Activated CD4-positive, alpha-beta T cell treated with anti-CD3 and anti-CD28 coated beads, Interleukin-2, amount 10 ng/mL, durations not matched to agents 24 days and 14 days (primary cell): ENCODE results near the gene EVC. TPM values are rescaled to one million over a fixed set of nuclear protein-coding genes. Genes with fewer than 3 reads are reported as not detected.

Experiments
- DNase-seq: peaks from one replicate; pipeline ENCODE4 v3.0.0; 2022
- H3K27ac Mint-ChIP-seq: one replicate; pipeline ENCODE4 v1.8.0; 2022; ENCODE audit warnings: mild to moderate bottlenecking, mixed read lengths
- H3K27me3 Mint-ChIP-seq: one replicate; pipeline ENCODE4 v1.8.0; 2022; ENCODE audit warnings: mixed read lengths
- H3K36me3 Mint-ChIP-seq: one replicate; pipeline ENCODE4 v1.8.0; 2022; ENCODE audit warnings: low read depth, mild to moderate bottlenecking, mixed read lengths
- H3K4me1 Mint-ChIP-seq: one replicate; pipeline ENCODE4 v1.8.0; 2021; ENCODE audit warnings: mixed read lengths
- H3K4me3 Mint-ChIP-seq: one replicate; pipeline ENCODE4 v1.8.0; 2022; ENCODE audit warnings: mild to moderate bottlenecking, moderate library complexity, mixed read lengths
- H3K9me3 Mint-ChIP-seq: one replicate; pipeline ENCODE4 v1.8.0; 2021; ENCODE audit warnings: mixed read lengths
- intact Hi-C: fragments of 100-400 bp; cut with micrococcal nuclease; formaldehyde crosslinking; loops from one replicate; pipeline ENCODE4 v1.15.1; 2023
- total RNA-seq: library from RNA; stranded (reverse); gene quantifications from 2 replicates; pipeline ENCODE4 v1.2.3, GENCODE V29; 2022

Gene EVC
- total RNA-seq, 1 donor from 2014 or later, result 1.9 TPM

DNA sequence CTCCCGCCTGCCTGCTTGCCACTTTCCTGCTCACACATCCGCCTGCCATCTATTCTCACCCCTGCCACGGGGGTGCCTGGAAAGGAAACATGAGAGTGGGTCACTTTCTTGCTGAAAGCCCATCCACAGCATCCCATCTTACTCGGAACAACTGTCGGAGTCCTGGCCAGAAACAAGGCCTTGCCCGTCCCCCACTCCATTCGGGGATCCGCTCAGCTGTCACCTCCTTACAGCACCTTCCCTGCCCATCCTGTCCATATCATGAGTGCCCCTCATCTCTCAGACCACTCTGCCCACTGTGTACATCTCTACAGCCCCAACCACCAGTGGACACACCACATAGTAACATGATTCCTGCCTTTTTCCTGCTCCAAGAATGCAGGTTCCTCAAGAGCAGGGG, 9.0 kb upstream of the EVC start:
- no peak overlapping the region for H3K4me3 Mint-ChIP-seq
- H3K27ac Mint-ChIP-seq, result no peak overlapping the region
- peaks cover 4% of the 10 kb centered on the region for H3K27me3 Mint-ChIP-seq
- intact Hi-C loops, result no loop called here
- peaks cover 5% of the 10 kb centered on the region for H3K9me3 Mint-ChIP-seq
- no peaks in the 10 kb centered on the region for H3K36me3 Mint-ChIP-seq
- no peaks in the 10 kb centered on the region for H3K4me1 Mint-ChIP-seq
- DNase-seq, result no peak

DNA sequence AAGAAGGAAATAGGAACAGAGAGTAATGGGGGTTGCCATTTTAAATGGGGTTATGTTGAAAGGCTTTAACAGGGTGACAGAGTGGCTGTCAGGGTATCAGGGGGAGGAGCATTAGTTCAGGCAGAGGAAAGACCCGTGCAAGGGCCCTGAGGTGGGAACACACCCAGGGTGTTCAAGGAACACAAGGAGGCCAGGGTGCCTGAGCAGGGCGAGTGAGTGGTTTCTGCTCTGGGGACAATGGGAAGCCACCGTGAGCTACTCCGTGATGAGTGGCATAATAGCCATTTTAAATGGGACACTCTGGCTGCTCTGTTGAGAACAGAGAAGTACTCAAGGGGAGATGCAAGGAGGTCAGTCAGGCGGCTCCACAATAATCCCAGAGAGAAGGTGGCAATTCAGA, 7.2 kb upstream of the EVC start:
- intact Hi-C loops, result no loop called here
- DNase-seq, result no peak
- no peak overlapping the region for H3K27ac Mint-ChIP-seq
- no peaks in the 10 kb centered on the region for H3K36me3 Mint-ChIP-seq
- H3K9me3 Mint-ChIP-seq, result peaks cover 5% of the 10 kb centered on the region
- no peak overlapping the region for H3K4me3 Mint-ChIP-seq
- peaks cover 2% of the 10 kb centered on the region for H3K4me1 Mint-ChIP-seq
- peaks cover 15% of the 10 kb centered on the region for H3K27me3 Mint-ChIP-seq

DNA sequence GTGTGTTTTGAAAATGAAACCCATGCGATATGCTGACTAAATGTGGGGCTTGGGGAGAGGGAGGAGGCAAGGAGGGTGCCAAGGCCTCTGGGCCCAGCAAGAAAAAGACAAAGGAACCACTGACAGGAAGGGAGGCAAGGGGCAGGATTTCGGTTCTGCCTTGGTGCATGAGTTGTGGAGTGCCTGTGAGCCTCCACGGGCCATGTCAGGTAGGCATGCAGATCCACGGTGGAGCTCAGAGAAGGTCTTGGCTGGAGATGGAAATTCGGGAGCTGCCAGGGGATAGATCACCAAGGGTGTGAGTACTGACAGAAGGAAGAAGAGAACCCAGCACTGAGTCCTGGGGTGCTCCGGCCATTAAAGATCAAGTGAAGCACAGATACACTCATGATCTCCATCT, 6.7 kb upstream of the EVC start:
- Mint-ChIP-seq H3K9me3 (peaks cover 5% of the 10 kb centered on the region), H3K4me1 (peaks cover 2% of the 10 kb centered on the region), H3K4me3 (no peak overlapping the region), H3K27ac (no peak overlapping the region), H3K36me3 (no peaks in the 10 kb centered on the region), H3K27me3 (peaks cover 16% of the 10 kb centered on the region)
- no peak for DNase-seq
- intact Hi-C loops, result no loop called here

DNA sequence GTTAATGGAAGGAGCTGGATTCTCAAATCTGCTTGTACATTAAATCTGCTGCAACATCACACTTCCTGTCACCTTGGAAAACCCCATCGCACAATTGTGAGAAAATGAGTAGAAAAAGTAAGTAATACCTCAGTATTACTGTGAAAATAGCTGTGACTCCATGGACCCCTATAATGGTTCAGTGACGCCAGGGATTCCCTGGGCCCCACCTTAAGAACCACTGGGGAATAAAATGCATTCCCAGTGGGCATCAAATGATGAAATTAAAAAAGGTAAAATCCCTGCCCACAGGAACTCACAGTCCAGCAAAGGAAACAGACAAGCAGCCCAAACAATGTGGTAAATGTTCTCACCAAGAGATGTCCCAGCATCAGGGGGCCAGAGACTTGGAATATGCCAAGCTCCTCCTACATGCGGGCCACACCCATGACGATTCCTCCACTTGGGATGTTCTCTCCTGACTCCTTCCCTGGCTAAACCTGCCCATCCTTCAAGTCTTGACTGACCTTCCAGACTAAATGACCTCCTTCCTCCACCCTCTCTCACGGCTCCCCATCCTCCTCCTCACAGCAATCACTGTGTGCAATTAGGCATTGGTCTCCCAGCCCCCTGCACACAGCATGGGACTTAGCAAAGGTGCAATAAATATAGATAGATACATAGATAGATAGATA, 5.2 kb upstream of the EVC start:
- Mint-ChIP-seq H3K27me3 (peaks cover 27% of the 10 kb centered on the region), H3K36me3 (no peaks in the 10 kb centered on the region), H3K27ac (no peak overlapping the region), H3K4me1 (peaks cover 6% of the 10 kb centered on the region), H3K9me3 (peaks cover 5% of the 10 kb centered on the region), H3K4me3 (no peak overlapping the region)
- no peak for DNase-seq
- intact Hi-C loops, result no loop called here

DNA sequence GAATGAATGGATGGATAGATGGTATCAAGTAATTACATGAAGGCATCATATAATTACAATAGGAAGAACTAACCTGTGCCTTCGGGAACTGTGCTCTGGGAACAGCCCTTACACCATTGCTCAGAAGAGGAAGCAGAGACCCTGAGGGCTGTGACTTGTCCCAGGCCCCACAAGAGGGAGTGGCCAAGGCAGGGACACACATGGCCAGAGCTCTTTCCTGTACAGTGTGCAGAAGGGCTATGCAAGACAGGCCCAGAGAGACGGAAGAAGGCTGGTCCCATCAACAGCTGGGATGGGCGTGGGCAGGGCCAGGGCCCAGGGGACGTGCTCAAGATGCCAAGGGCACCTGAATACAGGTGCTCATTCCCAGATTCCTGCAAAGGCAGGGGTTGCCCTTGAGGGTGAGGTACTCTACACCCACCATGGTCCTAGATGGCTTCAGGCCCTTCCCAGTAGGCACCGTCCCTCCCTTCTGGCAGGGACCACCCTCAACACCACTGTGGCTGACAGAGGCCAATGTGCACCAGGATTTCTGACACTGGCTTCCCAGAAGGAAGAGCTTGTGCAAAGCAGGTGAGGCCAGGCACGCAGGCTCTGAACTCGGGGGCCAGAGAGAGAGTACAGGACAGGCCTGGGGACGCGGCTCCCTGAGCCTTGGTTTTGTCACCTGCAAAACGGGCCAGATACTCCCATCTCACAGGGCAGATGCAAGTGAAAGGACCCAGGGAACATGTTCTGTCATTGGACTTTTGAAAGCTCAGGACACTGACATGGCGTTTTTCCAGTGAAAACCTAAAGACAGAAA, 4.3 kb upstream of the EVC start:
- DNase-seq, result no peak
- H3K27ac Mint-ChIP-seq, result no peak overlapping the region
- intact Hi-C loops, result no loop called here
- H3K27me3 Mint-ChIP-seq, result peaks cover 30% of the 10 kb centered on the region
- H3K4me1 Mint-ChIP-seq, result peaks cover 6% of the 10 kb centered on the region
- H3K4me3 Mint-ChIP-seq, result no peak overlapping the region
- H3K36me3 Mint-ChIP-seq, result no peaks in the 10 kb centered on the region
- H3K9me3 Mint-ChIP-seq, result peaks cover 5% of the 10 kb centered on the region

DNA sequence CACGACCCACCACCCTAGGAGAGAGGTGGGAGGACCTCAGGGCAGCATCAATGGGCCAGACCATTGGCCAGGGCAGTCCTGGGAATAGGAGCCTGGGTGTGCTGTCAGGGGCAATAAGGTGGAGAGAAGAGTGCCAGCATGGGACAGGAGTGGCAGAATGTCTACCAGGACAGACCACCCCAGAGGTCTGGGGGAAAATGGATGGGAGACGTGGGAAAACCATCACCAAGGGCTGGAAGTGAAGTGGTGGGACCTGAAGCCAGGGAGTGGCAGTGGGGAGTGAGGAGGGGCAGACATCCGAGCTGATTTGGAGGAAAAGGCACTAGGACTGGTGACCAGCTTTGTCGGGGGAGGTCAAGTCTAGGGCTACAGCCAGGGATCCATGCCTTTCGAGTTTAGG, 3.6 kb upstream of the EVC start:
- Mint-ChIP-seq H3K4me1 (peaks cover 6% of the 10 kb centered on the region), H3K9me3 (peaks cover 5% of the 10 kb centered on the region), H3K36me3 (no peaks in the 10 kb centered on the region), H3K27me3 (peaks cover 37% of the 10 kb centered on the region), H3K27ac (no peak overlapping the region), H3K4me3 (no peak overlapping the region)
- intact Hi-C loops, result no loop called here
- DNase-seq, result no peak

DNA sequence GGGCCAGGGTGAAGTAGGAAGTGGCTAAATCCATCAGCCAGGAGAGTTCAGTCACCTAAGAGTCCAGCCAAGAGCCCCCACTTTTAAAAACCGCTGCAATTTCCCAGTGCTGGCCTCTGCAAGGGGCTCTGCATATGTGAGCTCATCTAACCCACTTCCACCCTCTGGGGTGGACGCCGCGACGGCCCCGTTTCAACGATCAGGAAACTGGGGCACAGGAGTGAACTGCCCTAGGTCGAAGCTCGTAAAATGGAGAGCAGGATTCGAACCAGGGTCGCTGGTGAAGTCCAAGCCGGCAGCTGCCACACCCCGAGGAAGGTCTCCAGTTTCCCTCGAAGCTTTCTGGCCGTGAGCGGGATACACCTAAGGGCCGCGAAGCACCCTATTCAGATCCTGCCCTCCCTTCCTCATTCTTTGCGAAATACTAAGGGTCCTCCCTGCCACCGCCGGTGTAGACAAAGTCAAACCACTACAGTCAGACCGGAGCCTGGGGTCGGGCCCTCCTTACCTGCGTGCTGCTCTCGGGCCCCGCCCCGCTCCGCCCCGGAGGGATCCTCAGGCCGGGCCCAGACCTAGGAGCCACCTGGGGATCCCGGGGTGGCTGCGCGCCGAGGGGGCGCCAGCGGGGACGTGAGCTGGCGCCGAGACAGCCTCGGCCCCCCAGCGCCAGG, 3.1 kb upstream of the EVC start:
- peaks cover 6% of the 10 kb centered on the region for H3K4me1 Mint-ChIP-seq
- H3K9me3 Mint-ChIP-seq, result peaks cover 5% of the 10 kb centered on the region
- intact Hi-C loops, result no loop called here
- no peak for DNase-seq
- no peak overlapping the region for H3K27ac Mint-ChIP-seq
- no peak overlapping the region for H3K4me3 Mint-ChIP-seq
- H3K27me3 Mint-ChIP-seq, result peaks cover 40% of the 10 kb centered on the region
- no peaks in the 10 kb centered on the region for H3K36me3 Mint-ChIP-seq

DNA sequence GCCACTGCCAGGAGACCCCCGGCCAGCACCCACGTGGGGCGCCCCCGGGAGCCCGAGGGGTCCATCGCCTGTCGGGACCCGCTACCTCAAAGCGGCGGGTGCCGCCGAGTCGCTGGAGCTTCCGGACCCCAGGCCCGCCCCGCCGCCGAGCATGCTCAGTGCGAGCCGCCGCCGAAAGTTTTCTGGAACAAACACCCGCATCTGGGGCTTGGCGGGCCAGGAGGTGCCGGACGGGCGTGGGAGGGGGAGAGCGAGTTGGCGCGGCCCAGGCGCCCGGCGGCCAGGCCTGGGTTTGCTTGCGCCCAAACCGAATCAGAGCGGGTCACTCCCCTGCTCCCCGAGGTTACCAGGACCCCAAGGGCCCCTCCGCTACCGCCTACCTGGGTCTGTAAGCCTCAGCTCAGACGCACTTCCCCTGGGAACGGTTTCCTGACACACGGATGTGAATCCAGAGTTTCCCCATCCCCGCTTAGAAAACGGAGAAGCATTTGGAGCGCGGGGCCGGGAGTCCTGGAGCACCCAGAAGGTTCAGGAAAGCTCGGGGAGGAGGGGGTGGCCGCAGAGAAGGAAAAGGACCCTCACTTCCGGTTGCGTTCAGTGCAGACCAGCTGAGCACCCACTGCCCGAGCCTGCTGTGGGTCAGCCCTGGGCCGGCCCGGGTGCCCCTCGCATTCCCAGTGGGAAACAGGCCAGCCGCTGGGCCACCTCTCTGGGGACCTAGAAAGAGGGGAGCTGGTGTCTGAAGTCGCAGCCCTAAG, 2.4 kb upstream of the EVC start, which contains the start of gene EVC2:
Gene EVC2, minus strand, starts transcription at position 111 of the 758 bp plus-strand sequence. Its CDS starts 46 bp downstream, at position 65.
- Mint-ChIP-seq H3K27ac (no peak within 1 kb of the TSS), H3K36me3 (no peaks in the 10 kb centered on the region), H3K4me1 (peaks cover 6% of the 10 kb centered on the region), H3K9me3 (peaks cover 5% of the 10 kb centered on the region), H3K4me3 (no peak within 1 kb of the TSS), H3K27me3 (peaks cover 40% of the 10 kb centered on the region)
- no peak for DNase-seq
- intact Hi-C loops, result no loop called here

DNA sequence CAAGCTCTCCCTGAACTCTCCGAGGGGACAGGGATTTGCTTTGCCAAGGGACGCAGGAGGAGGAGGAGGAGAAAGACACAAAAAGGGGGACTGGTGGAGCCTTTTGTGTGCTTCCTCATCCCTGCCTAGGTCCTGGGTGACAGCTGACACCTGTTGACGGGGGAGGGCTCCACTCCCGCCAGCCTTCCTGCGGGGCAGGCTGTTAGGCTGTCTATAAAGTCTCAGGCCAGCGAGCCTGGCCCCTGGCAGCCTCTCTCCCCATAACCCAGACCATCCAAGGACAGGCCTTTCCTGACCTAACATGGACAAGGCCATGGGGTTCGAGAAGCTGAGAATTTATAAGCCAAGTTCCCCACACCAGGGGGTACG, 1.8 kb upstream of the EVC start:
- Mint-ChIP-seq H3K36me3 (no peaks in the 10 kb centered on the region), H3K4me3 (no peak overlapping the region)
- intact Hi-C loops, result no loop called here

DNA sequence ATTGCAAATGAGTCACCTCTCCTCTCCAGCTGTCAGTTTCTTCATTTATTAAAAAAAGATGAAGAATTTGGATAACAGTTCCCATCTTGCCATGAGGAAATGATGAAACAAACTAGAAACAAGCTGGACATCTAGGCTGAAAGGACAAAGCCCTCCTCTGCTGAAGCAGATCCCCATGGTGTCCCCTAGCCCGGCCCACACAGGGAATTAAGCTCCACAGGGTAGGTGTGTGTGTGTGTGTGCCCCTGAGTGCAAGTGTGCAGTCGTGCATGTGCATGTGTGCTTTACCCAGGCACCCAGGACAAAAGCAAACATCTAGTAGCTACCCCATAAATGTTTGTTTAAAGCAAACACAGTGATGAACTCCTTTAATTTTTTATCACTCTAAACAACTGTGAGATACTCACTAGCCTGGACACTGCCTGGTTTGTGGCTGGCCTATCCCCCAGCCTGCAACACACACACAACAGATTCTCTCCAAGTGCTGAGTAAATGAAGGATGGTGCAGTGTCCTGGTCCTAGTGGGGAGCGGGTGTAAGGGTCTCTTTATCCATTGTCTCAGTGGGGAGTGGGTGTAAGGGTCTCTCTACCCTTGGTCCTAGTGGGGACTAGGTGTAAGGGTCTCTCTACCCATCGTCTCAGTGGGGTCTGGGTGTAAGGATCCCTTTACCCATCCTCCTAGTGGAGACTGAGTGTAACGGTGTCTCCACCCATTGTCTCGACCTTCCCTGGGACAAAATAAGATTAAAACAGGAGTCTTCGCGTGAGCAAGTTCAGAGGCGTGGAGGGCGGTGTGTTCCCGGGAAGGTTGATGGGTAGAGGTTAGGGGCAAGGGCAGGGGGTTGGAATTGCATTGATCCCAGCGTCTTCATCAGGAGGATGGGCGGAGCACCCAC, 688 bp upstream of the EVC start:
- H3K27me3 Mint-ChIP-seq, result peaks cover 40% of the 10 kb centered on the region
- peak overlapping the region; percentile 20 for H3K27ac Mint-ChIP-seq
- intact Hi-C loops, result no loop called here
- peaks cover 6% of the 10 kb centered on the region for H3K4me1 Mint-ChIP-seq
- H3K4me3 Mint-ChIP-seq, result peak overlapping the region; percentile 68
- peaks cover 4% of the 10 kb centered on the region for H3K9me3 Mint-ChIP-seq
- no peaks in the 10 kb centered on the region for H3K36me3 Mint-ChIP-seq
- DNase-seq, result no peak

More for the DNA sequence above, 1.8 kb upstream of the EVC start:
- H3K27ac Mint-ChIP-seq, result no peak overlapping the region
- DNase-seq, result no peak
- H3K4me1 Mint-ChIP-seq, result peaks cover 6% of the 10 kb centered on the region
- H3K9me3 Mint-ChIP-seq, result peaks cover under 1% of the 10 kb centered on the region
- H3K27me3 Mint-ChIP-seq, result peaks cover 40% of the 10 kb centered on the region

DNA sequence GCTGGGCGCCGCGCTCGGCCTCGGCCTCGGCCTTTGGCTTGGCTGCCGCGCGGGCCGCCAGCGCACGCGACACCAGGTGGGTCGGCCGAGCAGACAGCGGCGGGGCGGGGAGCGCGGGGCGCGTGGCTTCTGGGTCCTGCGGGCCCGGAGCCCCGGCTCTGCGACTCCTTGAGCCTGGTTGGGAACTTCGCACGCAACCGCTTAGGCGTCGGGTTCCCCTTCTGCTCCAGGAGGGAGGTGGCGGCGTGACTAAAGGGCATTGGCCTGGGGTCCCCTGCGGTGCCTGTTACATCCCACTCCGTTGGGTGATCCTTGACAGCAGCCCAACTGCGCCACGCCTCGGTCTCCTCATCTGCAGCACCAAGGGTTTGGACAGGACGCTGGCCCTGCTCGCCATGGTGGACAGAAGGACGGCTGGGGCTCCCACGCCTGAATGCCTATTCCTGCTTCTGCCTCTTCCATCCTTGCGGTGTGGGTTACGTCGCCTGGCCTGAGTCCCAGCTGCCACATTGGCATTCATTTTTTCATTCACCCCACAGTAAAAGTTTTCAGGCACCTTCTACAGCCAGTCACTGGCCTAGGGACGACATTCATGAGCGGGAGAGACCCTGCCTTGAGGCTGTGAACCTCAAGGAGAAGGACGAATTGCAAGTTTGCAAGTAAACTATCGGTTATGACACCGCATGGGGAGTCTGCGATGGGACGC, 631 bp downstream of the EVC start:
- peak; percentile 50 for DNase-seq
- H3K9me3 Mint-ChIP-seq, result peaks cover 9% of the 10 kb centered on the region
- H3K4me3 Mint-ChIP-seq, result peak overlapping the region; percentile 39
- no peaks in the 10 kb centered on the region for H3K36me3 Mint-ChIP-seq
- intact Hi-C loops, result loop anchor here (2.0 kb wide), 1 partner anchor 47 kb away; no protein-coding TSS in a partner anchor
- no peak overlapping the region for H3K27ac Mint-ChIP-seq
- peaks cover 39% of the 10 kb centered on the region for H3K27me3 Mint-ChIP-seq
- peaks cover 6% of the 10 kb centered on the region for H3K4me1 Mint-ChIP-seq

DNA sequence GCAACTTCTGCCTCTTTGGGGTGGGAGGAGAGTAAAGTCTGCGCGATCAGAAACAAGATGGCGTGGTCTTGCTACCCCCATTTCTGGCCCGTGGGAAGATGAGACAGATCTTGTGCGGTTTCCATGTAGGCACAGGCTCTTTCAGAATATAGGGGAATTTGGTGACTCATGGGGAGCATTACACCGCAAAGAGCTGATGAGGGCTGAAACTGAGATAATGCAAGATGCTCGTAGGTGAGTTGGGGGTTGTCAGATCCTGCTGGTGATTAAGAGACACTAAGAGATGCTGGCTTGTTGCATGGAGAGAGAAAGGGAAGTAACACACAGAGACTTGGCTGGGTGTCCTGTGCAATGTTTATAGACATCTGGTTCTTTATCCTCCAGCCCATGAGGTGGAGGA, 1.5 kb downstream of the EVC start:
- Mint-ChIP-seq H3K27me3 (peaks cover 31% of the 10 kb centered on the region), H3K36me3 (no peaks in the 10 kb centered on the region), H3K4me3 (no peak overlapping the region), H3K4me1 (peaks cover 4% of the 10 kb centered on the region), H3K9me3 (peaks cover 15% of the 10 kb centered on the region), H3K27ac (no peak overlapping the region)
- intact Hi-C loops, result loop anchor here (2.0 kb wide), 1 partner anchor 46 kb away; no protein-coding TSS in a partner anchor
- no peak for DNase-seq
